Epithelial cell of proximal tubule (primary cell): Measurements from ENCODE around the gene MOCOS. TPM values are rescaled to one million over a fixed set of nuclear protein-coding genes. Genes with fewer than 3 reads are reported as not detected.

ENCODE experiments used
- DNase-seq: peaks from one replicate; pipeline ENCODE4 v3.0.0-alpha.2; 2011; ENCODE audit warnings: low read depth
- H3K4me3 ChIP-seq: 2 replicates; pipeline ENCODE4 v1.5.1; 2011; ENCODE audit warnings: low read depth, mild to moderate bottlenecking, low read length
- CTCF ChIP-seq: conservative IDR thresholded peaks from 2 replicates; pipeline ENCODE4 v1.5.1; 2012; ENCODE audit warnings: low read depth, mild to moderate bottlenecking, low read length
- total RNA-seq: library from RNA; depleted of rRNA; stranded (reverse); fragments of >200 nt; gene quantifications from 2 replicates; pipeline ENCODE4 v1.2.3, GENCODE V29; 2015

The MOCOS gene
- total RNA-seq, 1 donor from 2014 or later, result 5.7 TPM

- no peak for TF ChIP-seq CTCF
- no peak for DNase-seq
- no peak overlapping the region for H3K4me3 ChIP-seq
Observed at GRCh38 chr18:36295214-36295613, 107.9 kb downstream of the MOCOS start.

- no peak for TF ChIP-seq CTCF
Observed at GRCh38 chr18:36295880-36296301, 108.6 kb downstream of the MOCOS start.

GRCh38 chr18:36296650-36297416 is 109.5 kb downstream of the MOCOS start:
- TF ChIP-seq CTCF, result no peak
- DNase-seq, result no peak
- H3K4me3 ChIP-seq, result peak overlapping the region; percentile 79

More at GRCh38 chr18:36295880-36296301, 108.6 kb downstream of the MOCOS start:
- H3K4me3 ChIP-seq, result peak overlapping the region; percentile 79
- DNase-seq, result no peak

GRCh38 chr18:36297417-36298125 is 110.3 kb downstream of the MOCOS start, which contains the start of gene FHOD3:
TSS of gene FHOD3 (plus strand) at chr18:36297713. CDS start at chr18:36297836, 123 bp downstream.
- no peak for DNase-seq
- TF ChIP-seq CTCF, result no peak
- peak within 1 kb of the TSS; percentile 79 for H3K4me3 ChIP-seq

GRCh38 chr18:36298126-36298741 is 110.9 kb downstream of the MOCOS start:
- no peak for TF ChIP-seq CTCF
- H3K4me3 ChIP-seq, result peak overlapping the region; percentile 79
- no peak for DNase-seq

- peak overlapping the region; percentile 79 for H3K4me3 ChIP-seq
- DNase-seq, result no peak
Observed at GRCh38 chr18:36299015-36299414, 111.7 kb downstream of the MOCOS start.

More at GRCh38 chr18:36299015-36299414, 111.7 kb downstream of the MOCOS start:
- TF ChIP-seq CTCF, result no peak
